CD4-positive, alpha-beta T cell treated with Interferon gamma for 1 hour (primary cell): ENCODE data around the gene PNPLA5.
A peak's percentile ranks its signal among the peaks of the same experiment; 100 is the strongest.

ENCODE experiments used
- DNase-seq: peaks from one replicate; pipeline ENCODE4 v3.0.0-alpha.2; 2020

PNPLA5 gene

GRCh38 chr22:43900206-43900605, 8.4 kb upstream of the PNPLA5 start:
- no peak for DNase-seq

GRCh38 chr22:43897751-43898261, 6.0 kb upstream of the PNPLA5 start:
- no peak for DNase-seq

- no peak for DNase-seq
Observed at GRCh38 chr22:43895986-43896645, 4.3 kb upstream of the PNPLA5 start.

GRCh38 chr22:43894122-43894521, 2.3 kb upstream of the PNPLA5 start:
- DNase-seq, result no peak

- no peak for DNase-seq
Observed at GRCh38 chr22:43893266-43893665, 1.5 kb upstream of the PNPLA5 start.

GRCh38 chr22:43892183-43892894, 526 bp upstream of the PNPLA5 start:
- no peak for DNase-seq

GRCh38 chr22:43890901-43891331, 897 bp downstream of the PNPLA5 start:
- DNase-seq, result no peak

- DNase-seq, result no peak
Observed at GRCh38 chr22:43889860-43890253, 2.0 kb downstream of the PNPLA5 start.

GRCh38 chr22:43889201-43889859, 2.5 kb downstream of the PNPLA5 start:
- no peak for DNase-seq

GRCh38 chr22:43888740-43889139, 3.1 kb downstream of the PNPLA5 start:
- no peak for DNase-seq

GRCh38 chr22:43887391-43887790, 4.4 kb downstream of the PNPLA5 start:
- DNase-seq, result no peak

- no peak for DNase-seq
Observed at GRCh38 chr22:43886231-43886630, 5.6 kb downstream of the PNPLA5 start.

- DNase-seq, result no peak
Observed at GRCh38 chr22:43885786-43886185, 6.0 kb downstream of the PNPLA5 start.

- no peak for DNase-seq
Observed at GRCh38 chr22:43885319-43885671, 6.5 kb downstream of the PNPLA5 start.

GRCh38 chr22:43884600-43885318, 7.1 kb downstream of the PNPLA5 start:
- DNase-seq, result peak; percentile 9

GRCh38 chr22:43883719-43884415, 7.9 kb downstream of the PNPLA5 start:
- no peak for DNase-seq

GRCh38 chr22:43883012-43883661, 8.7 kb downstream of the PNPLA5 start:
- DNase-seq, result no peak

GRCh38 chr22:43882122-43882767, 9.6 kb downstream of the PNPLA5 start:
- DNase-seq, result no peak

- DNase-seq, result no peak
Observed at GRCh38 chr22:43881091-43882061, 10.4 kb downstream of the PNPLA5 start.

- no peak for DNase-seq
Observed at GRCh38 chr22:43880541-43880991, 11.2 kb downstream of the PNPLA5 start.
